HepG2 (cell line): ENCODE data around the gene DCC. TPM values are rescaled to one million over a fixed set of nuclear protein-coding genes. Genes with fewer than 3 reads are reported as not detected.

Experiments used
- ATAC-seq: fragments of 200-7000 bp; cut with Tn5 transposase; 3 replicates; pipeline ENCODE4 v1.9.1; 2020; ENCODE audit warnings: mild to moderate bottlenecking, moderate library complexity
- BruUV-seq: library from RNA; stranded (reverse); fragments of 400-500 nt; replicated peaks from 2 replicates; lab custom pipeline; 2021; lab: Mats Ljungman, UMichigan
- CTCF ChIA-PET: fragments of 300-600 bp; formaldehyde crosslinking; extraction: SDS; loops from one replicate; lab custom pipeline; 2021; ENCODE audit warnings: low total read pairs, inconsistent platforms, low intra/inter-chr PET ratio; lab: Yijun Ruan, JAX
- POLR2A ChIA-PET: fragments of 350-600 bp; sonication (Branson Sonifier 250); formaldehyde crosslinking; loops from one replicate; lab custom pipeline; 2020; ENCODE audit warnings: antibody characterized with exemption, inconsistent platforms; lab: Yijun Ruan, JAX
- DNase-seq: peaks from one replicate; pipeline ENCODE4 v3.0.0-alpha.2; 2015; ENCODE audit warnings: low spot score
- FAIRE-seq: peaks from 3 replicates; lab custom pipeline; 2011; peaks lifted over from hg19 to GRCh38; lab: Jason Lieb, UNC
- H2AFZ ChIP-seq: one replicate; pipeline ENCODE4 v1.6.1; 2011; ENCODE audit warnings: low read length, inconsistent platforms
- H3K27ac ChIP-seq: fragments of 300-600 bp; 3 replicates; pipeline ENCODE4 v1.8.0; 2011; ENCODE audit warnings: mixed run types, mild to moderate bottlenecking, mixed read lengths, low read length, inconsistent platforms; ENCODE audit not compliant: insufficient read depth; ENCODE audit errors: extremely low read length
- H3K27me3 ChIP-seq, 2 experiments: fragments of 200-600 bp in 1 of 2; 2 replicates in 1 of 2; 3 replicates in 1 of 2; pipeline versions ENCODE4 v1.6.0 to v1.8.0; 2011; ENCODE audit warnings: low read length in 2 of 2, mild to moderate bottlenecking in 2 of 2, moderate library complexity in 2 of 2, inconsistent platforms in 1 of 2; ENCODE audit not compliant: insufficient read depth in 2 of 2, control insufficient read depth in 1 of 2
- H3K36me3 ChIP-seq, 2 experiments: fragments of 200-600 bp in 1 of 2; replicated peaks in 1 of 2; 2 replicates in 1 of 2; 3 replicates in 1 of 2; pipeline versions ENCODE4 v1.5.1 to v1.8.0; 2011; ENCODE audit warnings: low read length in 2 of 2, inconsistent platforms in 1 of 2; ENCODE audit not compliant: insufficient read depth in 2 of 2, control insufficient read depth in 1 of 2
- H3K4me1 ChIP-seq: 2 replicates; pipeline ENCODE4 v1.5.1; 2012; ENCODE audit warnings: low read length, inconsistent platforms; ENCODE audit not compliant: insufficient read depth
- H3K4me2 ChIP-seq: 2 replicates; pipeline ENCODE4 v1.6.0; 2011; ENCODE audit warnings: low read depth, low read length, inconsistent platforms
- H3K4me3 ChIP-seq, 3 experiments: fragments of 200-600 bp in 1 of 3; sonication (generic), shearing (Covaris generic) in 1 of 3; replicated peaks in 1 of 3; 2 replicates each; pipeline ENCODE4 v1.5.1; 2011 to 2016; ENCODE audit warnings: low read length in 3 of 3, inconsistent platforms in 2 of 3, low read depth in 2 of 3, mild to moderate bottlenecking in 2 of 3, control low read depth in 1 of 3, mixed read lengths in 1 of 3; ENCODE audit not compliant: insufficient read depth in 1 of 3
- H3K79me2 ChIP-seq: one replicate; pipeline ENCODE4 v1.6.1; 2011; ENCODE audit warnings: low read length, inconsistent platforms; ENCODE audit not compliant: insufficient read depth
- H3K9ac ChIP-seq: 2 replicates; pipeline ENCODE4 v1.6.0; 2011; ENCODE audit warnings: mild to moderate bottlenecking, low read depth, low read length, inconsistent platforms; ENCODE audit not compliant: insufficient read depth
- H3K9me3 ChIP-seq: 2 replicates; pipeline ENCODE4 v1.5.1; 2012; ENCODE audit warnings: mild to moderate bottlenecking, low read length
- H4K20me1 ChIP-seq: 2 replicates; pipeline ENCODE4 v1.6.0; 2011; ENCODE audit warnings: inconsistent platforms, mild to moderate bottlenecking, low read length, moderate library complexity; ENCODE audit not compliant: insufficient read depth
- HMG20B ChIP-seq: conservative IDR thresholded peaks from 2 replicates; pipeline ENCODE4 v1.6.1; 2016; ENCODE audit warnings: missing genetic modification reagents, missing compliant biosample characterization
- HOXA5 ChIP-seq: sonication (generic); formaldehyde crosslinking; IDR thresholded peaks from 2 replicates; pipeline ENCODE4 v1.4.0; 2020; ENCODE audit warnings: missing genetic modification reagents
- KLF12 ChIP-seq: sonication (generic); formaldehyde crosslinking; IDR thresholded peaks from 2 replicates; pipeline ENCODE4 v1.4.0; 2020; ENCODE audit warnings: missing genetic modification reagents, borderline replicate concordance
- NFIB ChIP-seq: sonication (generic); formaldehyde crosslinking; IDR thresholded peaks from 2 replicates; pipeline ENCODE4 v1.9.0; 2021; ENCODE audit warnings: missing genetic modification reagents, mild to moderate bottlenecking, borderline replicate concordance
- PRDM15 ChIP-seq: sonication (generic); formaldehyde crosslinking; IDR thresholded peaks from 2 replicates; pipeline ENCODE4 v1.4.0; 2020; ENCODE audit warnings: missing genetic modification reagents
- RORA ChIP-seq: sonication (generic); formaldehyde crosslinking; IDR thresholded peaks from 2 replicates; pipeline ENCODE4 v1.5.0; 2020; ENCODE audit warnings: mild to moderate bottlenecking, missing genetic modification reagents, moderate library complexity
- SNAI1 ChIP-seq: sonication (generic); formaldehyde crosslinking; IDR thresholded peaks from 2 replicates; pipeline ENCODE4 v1.5.0; 2020; ENCODE audit warnings: mild to moderate bottlenecking, missing genetic modification reagents, borderline replicate concordance
- SRSF9 ChIP-seq: fragments of 200-400 bp; formaldehyde crosslinking; IDR thresholded peaks from 2 replicates; pipeline ENCODE4 v1.6.1; 2018; ENCODE audit warnings: borderline replicate concordance, mild to moderate bottlenecking, low read depth, low read length; ENCODE audit not compliant: insufficient read depth, poor library complexity, severe bottlenecking
- SUZ12 ChIP-seq: fragments of 150-350 bp; IDR thresholded peaks from 2 replicates; pipeline ENCODE4 v1.6.1; 2014; ENCODE audit warnings: low read depth, low read length
- TOPORS ChIP-seq: sonication (generic); formaldehyde crosslinking; IDR thresholded peaks from 2 replicates; pipeline ENCODE4 v1.8.0; 2023; ENCODE audit warnings: mild to moderate bottlenecking, missing genetic modification reagents
- TP53 ChIP-seq: sonication (generic); formaldehyde crosslinking; conservative IDR thresholded peaks from 2 replicates; pipeline ENCODE4 v1.4.0; 2020; ENCODE audit warnings: missing genetic modification reagents
- ZBTB21 ChIP-seq: sonication (generic); formaldehyde crosslinking; IDR thresholded peaks from 2 replicates; pipeline ENCODE4 v1.4.0; 2020; ENCODE audit warnings: missing genetic modification reagents
- ZBTB4 ChIP-seq: sonication (generic); formaldehyde crosslinking; IDR thresholded peaks from 2 replicates; pipeline ENCODE4 v1.4.0; 2020; ENCODE audit warnings: missing genetic modification reagents, mild to moderate bottlenecking, borderline replicate concordance
- ZNF136 ChIP-seq: sonication (generic); formaldehyde crosslinking; IDR thresholded peaks from 2 replicates; pipeline ENCODE4 v1.8.1; 2022; ENCODE audit warnings: low read depth, mild to moderate bottlenecking, moderate library complexity, missing genetic modification reagents
- ZNF678 ChIP-seq: sonication (generic); formaldehyde crosslinking; IDR thresholded peaks from 2 replicates; pipeline ENCODE4 v1.4.0; 2020; ENCODE audit warnings: mild to moderate bottlenecking, missing genetic modification reagents
- ZNF747 ChIP-seq: sonication (generic); formaldehyde crosslinking; IDR thresholded peaks from 2 replicates; pipeline ENCODE4 v1.8.1; 2023; ENCODE audit warnings: missing genetic modification reagents, mild to moderate bottlenecking, borderline replicate concordance
- WGBS: methylation state at CpG from one replicate; pipeline ENCODE4 v1.1.6; 2017; ENCODE audit warnings: low lambda C conversion rate; 5-methylcytosine and 5-hydroxymethylcytosine counted together
- in situ Hi-C: cut with HindIII; loops from 2 replicates; pipeline ENCODE4 v1.10.0; 2017; ENCODE audit warnings: low pct_unique_long_range_greater_than_20kb; ENCODE audit not compliant: extremely low pct_ligation_motif_present
- intact Hi-C: fragments of 100-400 bp; cut with micrococcal nuclease; formaldehyde crosslinking; loops from one replicate; pipeline ENCODE4 v1.10.0; 2022; ENCODE audit not compliant: unreplicated experiment
- polyA plus RNA-seq, 8 experiments: library from polyadenylated mRNA; depleted of rRNA in 3 of 8; stranded (reverse) in 7 of 8; unstranded in 1 of 8; fragments of >200 nt; fragmentation: Illumina TruSeq in 4 of 8; extraction: Trizol in 4 of 8; gene quantifications; 2 replicates each; pipeline versions ENCODE4 v1.2.1 to v1.2.3, GENCODE V29; 2011 to 2016; ENCODE audit warnings: low read depth in 4 of 8, missing spikeins in 1 of 8, mixed read lengths in 1 of 8; ENCODE audit not compliant: insufficient read depth in 1 of 8
- total RNA-seq, 5 experiments: library from RNA; depleted of rRNA; stranded (reverse); fragments of >200 nt; fragmentation: Illumina TruSeq; extraction: Trizol; gene quantifications; 2 replicates each; pipeline ENCODE4 v1.2.3, GENCODE V29; 2016; ENCODE audit warnings: low read depth in 1 of 5

DCC gene
- total and polyA plus RNA-seq, 2 of the 13 experiments (the other 11 are each of a cell fraction or from before 2014, with no cell fraction given): not detected

GRCh38 chr18:52826994-52827393 is 487.0 kb downstream of the DCC start:
- 6% methylated on average over 3 of the region's 3 CpGs for WGBS
- CTCF ChIA-PET: no interaction called here
- no peak for ATAC-seq
- no peak overlapping the region for H2AFZ ChIP-seq
- H3K4me1 ChIP-seq: no peaks in the 10 kb centered on the region
- no peaks in the 10 kb centered on the region; a peak in 1 of 5 replicates for H3K27me3 ChIP-seq
- H3K9ac ChIP-seq: no peak overlapping the region
- no peak for DNase-seq
- no TSS peak for BruUV-seq
- no peak overlapping the region for H3K27ac ChIP-seq
- TF ChIP-seq ZBTB4 (CRISPR knock-in tag): no peak
- TF ChIP-seq ZNF136 (CRISPR knock-in tag): no peak
- no peak for TF ChIP-seq PRDM15 (CRISPR knock-in tag)
- no peak for TF ChIP-seq SNAI1 (CRISPR knock-in tag)
- TF ChIP-seq TP53 (CRISPR knock-in tag): no peak
- no peak for TF ChIP-seq SRSF9
- TF ChIP-seq KLF12 (CRISPR knock-in tag): no peak
- no peak for TF ChIP-seq HMG20B (CRISPR knock-in tag)
- TF ChIP-seq SUZ12: no peak
- TF ChIP-seq RORA (CRISPR knock-in tag): no peak
- TF ChIP-seq TOPORS (CRISPR knock-in tag): no peak
- TF ChIP-seq NFIB (CRISPR knock-in tag): no peak
- no peak for TF ChIP-seq ZBTB21
- no peak for TF ChIP-seq ZNF747 (CRISPR knock-in tag)
- no peak for TF ChIP-seq HOXA5
- TF ChIP-seq ZNF678 (CRISPR knock-in tag): no peak
- no peak overlapping the region for H3K4me3 ChIP-seq
- POLR2A ChIA-PET: no interaction called here
- no peaks in the 10 kb centered on the region for H4K20me1 ChIP-seq
- H3K79me2 ChIP-seq: no peaks in the 10 kb centered on the region
- in situ Hi-C loops (no loop called here), intact Hi-C loops (no loop called here)
- peaks cover 63% of the 10 kb centered on the region for H3K9me3 ChIP-seq
- no peaks in the 10 kb centered on the region for H3K36me3 ChIP-seq
- FAIRE-seq: no peak
- H3K4me2 ChIP-seq: no peak overlapping the region
